Ascending aorta (tissue), 2 donors: ENCODE data around the gene GPR176. TPM values are rescaled to one million over a fixed set of nuclear protein-coding genes. Genes with fewer than 3 reads are reported as not detected.

ENCODE experiments used
- DNase-seq, 2 donors: peaks; one replicate each; pipeline ENCODE4 v3.0.0-alpha.2; 2019; ENCODE audit warnings: low spot score in 2 of 2
- H3K27ac ChIP-seq, 2 donors: fragments of 200-600 bp; sonication (generic); one replicate each; pipeline ENCODE4 v1.5.1; 2016 to 2017; ENCODE audit warnings: mild to moderate bottlenecking in 1 of 2
- H3K27me3 ChIP-seq: fragments of 200-600 bp; sonication (generic); one replicate; pipeline ENCODE4 v1.5.1; 2017
- H3K36me3 ChIP-seq, 2 donors: fragments of 200-600 bp; sonication (generic); one replicate each; pipeline ENCODE4 v1.5.1; 2016
- H3K4me1 ChIP-seq, 2 donors: fragments of 200-600 bp; sonication (generic); one replicate each; pipeline ENCODE4 v1.5.1; 2016 to 2017; ENCODE audit warnings: mild to moderate bottlenecking in 1 of 2
- H3K4me3 ChIP-seq, 2 donors: fragments of 200-600 bp; sonication (generic); one replicate each; pipeline ENCODE4 v1.5.1; 2016 to 2017; ENCODE audit warnings: mild to moderate bottlenecking in 1 of 2
- H3K9me3 ChIP-seq, 2 donors: fragments of 200-600 bp; sonication (generic); one replicate each; pipeline ENCODE4 v1.5.1; 2016
- intact Hi-C: fragments of 100-400 bp; cut with DNase I; formaldehyde crosslinking; loops from one replicate; pipeline ENCODE4 v1.15.1; 2023
- total RNA-seq: library from RNA; depleted of rRNA; stranded (reverse); fragments of >200 nt; gene quantifications from one replicate; pipeline ENCODE4 v1.1.0, GENCODE V29; 2016
- TF ChIP-seq, protein P1 (sequence below), 3 experiments: fragments of 200-600 bp in 2 of 3; fragments of 450-650 bp in 1 of 3; sonication (generic) in 2 of 3; IDR thresholded peaks; one replicate each; pipeline ENCODE4 v1.5.1; 2016 to 2019; ENCODE audit warnings: antibody characterized with exemption in 3 of 3, mild to moderate bottlenecking in 1 of 3, moderate library complexity in 1 of 3

GPR176 gene
- total RNA-seq, 1 donor from 2014 or later, result 99.1 TPM

DNA sequence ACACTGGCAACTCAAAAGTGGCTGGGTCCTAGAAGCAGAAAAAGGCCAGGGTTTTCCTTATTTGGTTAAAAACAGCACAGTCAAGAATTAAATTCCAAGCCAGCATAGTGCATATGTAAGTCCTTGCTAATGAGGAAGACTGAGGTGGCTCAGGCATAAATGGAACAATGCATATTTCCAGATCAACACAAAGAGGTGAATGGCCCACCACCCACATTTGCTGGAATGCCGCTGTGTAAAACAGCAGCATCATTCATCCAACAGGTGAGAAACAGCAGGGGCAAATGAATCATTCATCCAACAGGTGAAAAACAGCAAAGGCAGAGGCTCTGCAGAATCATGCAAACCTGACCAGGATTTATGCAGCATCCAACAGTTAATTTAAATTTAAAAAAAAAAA, 32.9 kb downstream of the GPR176 start:
- TF ChIP-seq, protein P1, sequence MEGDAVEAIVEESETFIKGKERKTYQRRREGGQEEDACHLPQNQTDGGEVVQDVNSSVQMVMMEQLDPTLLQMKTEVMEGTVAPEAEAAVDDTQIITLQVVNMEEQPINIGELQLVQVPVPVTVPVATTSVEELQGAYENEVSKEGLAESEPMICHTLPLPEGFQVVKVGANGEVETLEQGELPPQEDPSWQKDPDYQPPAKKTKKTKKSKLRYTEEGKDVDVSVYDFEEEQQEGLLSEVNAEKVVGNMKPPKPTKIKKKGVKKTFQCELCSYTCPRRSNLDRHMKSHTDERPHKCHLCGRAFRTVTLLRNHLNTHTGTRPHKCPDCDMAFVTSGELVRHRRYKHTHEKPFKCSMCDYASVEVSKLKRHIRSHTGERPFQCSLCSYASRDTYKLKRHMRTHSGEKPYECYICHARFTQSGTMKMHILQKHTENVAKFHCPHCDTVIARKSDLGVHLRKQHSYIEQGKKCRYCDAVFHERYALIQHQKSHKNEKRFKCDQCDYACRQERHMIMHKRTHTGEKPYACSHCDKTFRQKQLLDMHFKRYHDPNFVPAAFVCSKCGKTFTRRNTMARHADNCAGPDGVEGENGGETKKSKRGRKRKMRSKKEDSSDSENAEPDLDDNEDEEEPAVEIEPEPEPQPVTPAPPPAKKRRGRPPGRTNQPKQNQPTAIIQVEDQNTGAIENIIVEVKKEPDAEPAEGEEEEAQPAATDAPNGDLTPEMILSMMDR (IDR thresholded peaks at IDR 0.05), result no peak
- Histone ChIP-seq H3K4me1 (peaks cover 0 to 5% of the 10 kb centered on the region in 2 donors), H3K27ac (no peak overlapping the region), H3K9me3 (no peaks in the 10 kb centered on the region), H3K36me3 (no peaks in the 10 kb centered on the region), H3K4me3 (no peak overlapping the region), H3K27me3 (no peaks in the 10 kb centered on the region)
- intact Hi-C loops, result loop anchor here (5.0 to 10.0 kb wide), 2 partner anchors 45 to 88 kb away; partner anchors contain the start of gene EIF2AK4
- no peak for DNase-seq

DNA sequence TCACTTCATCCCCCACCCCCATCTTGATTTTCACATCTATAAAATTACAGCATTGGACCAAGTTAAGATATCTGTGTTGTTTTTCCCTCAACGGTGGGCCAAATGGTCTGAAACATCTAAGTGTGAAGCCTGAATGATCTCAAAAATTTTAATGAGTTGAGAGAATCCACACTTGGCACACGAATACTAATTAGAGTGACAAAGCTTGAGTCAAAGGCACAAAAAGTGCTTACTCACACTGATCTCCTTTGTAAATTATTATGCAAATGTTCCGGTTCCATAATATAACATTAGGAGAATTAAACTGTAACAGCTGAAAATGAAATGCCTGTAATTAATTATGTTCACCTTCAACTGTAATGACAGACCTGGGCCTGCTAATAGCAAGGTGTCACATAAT, 33.6 kb downstream of the GPR176 start:
- no peaks in the 10 kb centered on the region for H3K9me3 ChIP-seq
- H3K4me3 ChIP-seq, result no peak overlapping the region
- H3K27me3 ChIP-seq, result no peaks in the 10 kb centered on the region
- TF ChIP-seq, protein P1 (IDR thresholded peaks at IDR 0.05), result no peak
- no peaks in the 10 kb centered on the region for H3K36me3 ChIP-seq
- DNase-seq, result no peak
- intact Hi-C loops, result loop anchor here (5.0 to 10.0 kb wide), 2 partner anchors 46 to 88 kb away; partner anchors contain the start of gene EIF2AK4
- peaks cover 0 to 5% of the 10 kb centered on the region in 2 donors for H3K4me1 ChIP-seq
- no peak overlapping the region for H3K27ac ChIP-seq

DNA sequence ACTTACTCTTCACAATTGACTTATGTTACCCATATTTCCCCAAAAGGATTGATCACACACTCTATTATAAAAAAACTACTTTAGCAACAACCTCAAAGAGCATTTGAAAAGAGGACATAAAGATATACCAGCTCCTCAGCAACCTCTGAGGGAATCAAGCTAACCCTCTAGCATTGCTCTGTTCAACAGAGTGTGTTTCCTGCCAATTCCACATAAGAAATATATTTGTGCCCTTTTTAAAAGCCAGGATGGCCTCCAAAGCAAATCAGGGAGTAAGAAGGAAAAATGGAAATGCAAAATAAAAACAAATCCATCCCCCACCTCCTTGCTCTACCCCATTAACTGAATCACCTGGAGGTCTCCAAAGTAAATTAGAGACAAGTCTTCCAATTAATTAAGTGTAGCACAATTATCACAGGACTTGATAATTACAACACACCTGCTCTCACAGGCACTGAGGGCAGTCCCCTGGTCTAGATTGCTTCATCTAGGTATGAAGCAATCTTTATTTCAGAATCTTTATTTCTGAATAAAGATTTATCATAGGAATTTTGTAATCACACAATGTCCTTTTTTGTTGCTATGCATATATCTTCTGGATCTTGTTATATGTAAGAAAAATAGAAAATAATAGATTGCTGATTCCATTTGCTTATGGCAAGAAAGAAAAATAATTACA, 34.8 kb downstream of the GPR176 start:
- TF ChIP-seq, protein P1 (IDR thresholded peaks at IDR 0.05), result no peak
- Histone ChIP-seq H3K27me3 (no peaks in the 10 kb centered on the region), H3K27ac (no peak overlapping the region), H3K4me3 (no peak overlapping the region), H3K36me3 (no peaks in the 10 kb centered on the region), H3K9me3 (no peaks in the 10 kb centered on the region), H3K4me1 (peaks cover 0 to 5% of the 10 kb centered on the region in 2 donors)
- no peak for DNase-seq
- intact Hi-C loops, result loop anchor here (5.0 to 10.0 kb wide), 2 partner anchors 47 to 90 kb away; partner anchors contain the start of gene EIF2AK4

DNA sequence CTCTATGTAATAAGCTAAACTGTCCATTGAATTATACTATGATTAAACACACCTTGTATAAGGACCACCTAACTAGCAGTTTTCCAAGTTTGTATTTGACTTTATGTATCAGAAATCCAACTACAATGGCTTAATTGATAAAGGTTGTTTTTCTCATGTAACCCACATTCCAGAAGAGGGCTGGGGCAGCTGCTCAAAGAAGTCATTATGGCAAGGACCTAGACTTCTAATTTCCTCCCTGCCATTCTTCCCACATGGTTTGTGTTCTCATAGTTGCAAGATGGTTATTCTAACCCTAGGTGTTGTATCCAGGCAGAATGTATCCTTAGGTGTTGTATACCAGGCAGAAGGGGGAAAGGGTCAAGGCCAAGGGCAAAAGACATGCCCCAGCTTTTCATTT, 35.7 kb downstream of the GPR176 start:
- Histone ChIP-seq H3K9me3 (no peaks in the 10 kb centered on the region), H3K27ac (no peak overlapping the region), H3K4me1 (peaks cover 0 to 5% of the 10 kb centered on the region in 2 donors), H3K36me3 (no peaks in the 10 kb centered on the region), H3K27me3 (no peaks in the 10 kb centered on the region), H3K4me3 (no peak overlapping the region)
- TF ChIP-seq, protein P1 (IDR thresholded peaks at IDR 0.05), result no peak
- no peak for DNase-seq
- intact Hi-C loops, result loop anchor here (10.0 kb wide), 1 partner anchor 90 kb away; no protein-coding TSS in a partner anchor

DNA sequence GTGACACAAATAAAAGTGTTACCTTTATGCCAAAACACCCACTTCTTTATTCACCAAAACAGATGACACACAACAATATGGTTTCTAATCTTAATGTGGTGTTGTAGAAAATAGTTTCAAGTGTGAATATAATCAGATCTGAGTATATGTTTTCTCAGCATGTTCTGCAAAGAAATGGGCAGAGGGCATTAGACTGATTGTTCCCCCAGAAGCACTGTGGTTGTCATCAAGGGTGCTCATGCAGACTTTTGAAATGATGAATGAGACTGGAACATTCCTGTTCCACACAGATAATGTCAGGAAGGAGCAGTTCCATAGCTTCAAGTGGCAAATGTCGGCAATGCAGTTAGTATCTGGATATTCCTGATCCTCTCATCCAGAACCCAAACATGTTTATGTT, 37.5 kb downstream of the GPR176 start:
- no peaks in the 10 kb centered on the region for H3K36me3 ChIP-seq
- no peak for DNase-seq
- TF ChIP-seq, protein P1 (IDR thresholded peaks at IDR 0.05), result no peak
- no peaks in the 10 kb centered on the region for H3K27me3 ChIP-seq
- H3K27ac ChIP-seq, result no peak overlapping the region
- H3K4me1 ChIP-seq, result peaks cover 0 to 5% of the 10 kb centered on the region in 2 donors
- no peak overlapping the region for H3K4me3 ChIP-seq
- H3K9me3 ChIP-seq, result no peaks in the 10 kb centered on the region
- intact Hi-C loops, result loop anchor here (10.0 kb wide), 1 partner anchor 92 kb away; no protein-coding TSS in a partner anchor
